T47D (cell line): Measurements from ENCODE around the gene PRCP.
A peak's percentile ranks its signal among the peaks of the same experiment; 100 is the strongest.
"Not testable (repeated sequence)": the region's sequence is repeated elsewhere in the genome, so short reads cannot be mapped to it uniquely, and the experiment has no call there.

ENCODE experiments used
- DNase-seq, 2 experiments: peaks; one replicate each; pipeline versions ENCODE4 v3.0.0 to v3.0.0-alpha.2; 2011 to 2012; ENCODE audit warnings: low read depth in 1 of 2, low spot score in 1 of 2
- JUND ChIP-seq: IDR thresholded peaks from 2 replicates; pipeline ENCODE4 v1.6.1; 2012; ENCODE audit warnings: low read depth
- in situ Hi-C: cut with HindIII; loops from 2 replicates; pipeline ENCODE4 v1.10.0; 2016; ENCODE audit warnings: low sequenced_read_pairs, low pct_unique_long_range_greater_than_20kb

The PRCP gene

DNA sequence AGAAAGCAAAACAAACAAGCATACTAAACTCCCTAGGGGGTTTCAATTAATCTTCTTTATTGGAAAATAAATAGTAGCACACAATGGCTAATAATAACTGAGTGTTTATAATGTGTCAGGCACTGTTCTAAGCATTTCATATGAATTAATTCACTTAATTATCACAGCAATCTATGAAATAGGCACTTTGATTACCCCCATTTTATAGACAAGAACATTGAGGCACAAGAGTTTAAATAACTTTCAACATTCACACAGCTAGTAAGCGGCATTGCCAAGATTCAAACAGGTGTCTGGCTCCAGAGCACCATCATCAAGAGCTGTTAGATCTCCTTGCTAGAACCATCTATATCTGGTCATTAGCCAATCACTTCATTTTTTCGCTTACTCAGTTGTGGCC lies 43.1 kb downstream of the PRCP start:
- in situ Hi-C loops, result no loop called here
- no peak for TF ChIP-seq JUND
- no peak for DNase-seq

DNA sequence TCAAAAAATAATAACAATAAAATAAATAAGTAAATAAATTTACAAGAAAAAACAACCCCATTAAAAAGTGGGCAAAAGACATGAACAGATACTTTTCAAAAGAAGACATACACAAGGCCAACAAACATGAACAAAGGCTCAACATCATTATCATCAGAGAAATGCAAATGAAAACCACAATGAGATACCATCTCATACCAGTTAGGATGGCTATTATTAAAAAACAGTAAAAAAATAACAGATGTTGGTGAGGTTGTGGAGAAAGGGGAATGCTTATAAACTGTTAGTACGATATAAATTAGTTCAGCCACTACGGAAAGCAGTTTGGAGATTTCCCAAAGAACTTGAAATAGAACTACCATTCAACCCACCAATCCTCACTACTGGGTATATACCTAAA lies 44.6 kb downstream of the PRCP start:
- in situ Hi-C loops, result no loop called here
- no peak for TF ChIP-seq JUND
- no peak for DNase-seq

- in situ Hi-C loops, DNase-seq: not testable (repeated sequence)
Observed at GRCh38 chr11:82854916-82855315, 45.3 kb downstream of the PRCP start.

DNA sequence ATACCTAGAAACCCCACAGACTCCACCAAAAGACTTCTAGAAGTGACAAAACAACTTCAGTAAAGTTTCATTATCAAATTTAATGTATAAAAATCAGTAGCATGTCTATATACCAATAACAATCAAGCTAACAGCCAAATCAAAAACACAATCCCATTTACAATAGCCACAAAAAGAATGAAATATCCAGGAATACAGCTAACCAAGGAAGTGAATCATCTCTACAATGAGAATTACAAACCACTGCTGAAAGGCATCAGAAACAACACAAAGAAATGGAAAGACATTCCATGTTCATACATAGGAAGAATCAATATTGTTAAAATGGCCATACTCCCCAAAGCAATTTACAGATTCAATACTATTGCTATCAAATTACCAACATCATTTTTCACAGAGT lies 46.0 kb downstream of the PRCP start:
- TF ChIP-seq JUND, result no peak
- no peak for DNase-seq
- in situ Hi-C loops, result no loop called here

DNA sequence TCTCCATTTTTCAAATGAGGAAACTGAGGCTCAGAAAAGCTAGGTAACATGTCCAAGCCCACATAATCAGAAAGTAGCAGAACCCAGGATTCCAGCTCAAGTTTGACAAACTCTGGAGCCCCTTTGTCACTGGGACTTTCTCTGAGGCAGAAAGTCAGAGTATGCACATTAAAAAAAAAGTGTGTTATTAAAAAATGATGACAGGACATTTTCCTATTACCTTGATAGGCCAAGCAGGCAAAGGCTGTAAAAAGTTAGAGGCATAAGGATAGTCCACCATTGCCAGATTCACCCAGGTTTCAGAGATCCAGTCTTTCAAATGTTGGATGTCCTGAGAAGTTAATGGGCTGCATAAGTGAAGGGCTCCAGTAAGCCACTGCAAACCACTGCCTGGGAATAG lies 51.4 kb downstream of the PRCP start:
- in situ Hi-C loops, result no loop called here
- DNase-seq, result no peak
- TF ChIP-seq JUND, result no peak

DNA sequence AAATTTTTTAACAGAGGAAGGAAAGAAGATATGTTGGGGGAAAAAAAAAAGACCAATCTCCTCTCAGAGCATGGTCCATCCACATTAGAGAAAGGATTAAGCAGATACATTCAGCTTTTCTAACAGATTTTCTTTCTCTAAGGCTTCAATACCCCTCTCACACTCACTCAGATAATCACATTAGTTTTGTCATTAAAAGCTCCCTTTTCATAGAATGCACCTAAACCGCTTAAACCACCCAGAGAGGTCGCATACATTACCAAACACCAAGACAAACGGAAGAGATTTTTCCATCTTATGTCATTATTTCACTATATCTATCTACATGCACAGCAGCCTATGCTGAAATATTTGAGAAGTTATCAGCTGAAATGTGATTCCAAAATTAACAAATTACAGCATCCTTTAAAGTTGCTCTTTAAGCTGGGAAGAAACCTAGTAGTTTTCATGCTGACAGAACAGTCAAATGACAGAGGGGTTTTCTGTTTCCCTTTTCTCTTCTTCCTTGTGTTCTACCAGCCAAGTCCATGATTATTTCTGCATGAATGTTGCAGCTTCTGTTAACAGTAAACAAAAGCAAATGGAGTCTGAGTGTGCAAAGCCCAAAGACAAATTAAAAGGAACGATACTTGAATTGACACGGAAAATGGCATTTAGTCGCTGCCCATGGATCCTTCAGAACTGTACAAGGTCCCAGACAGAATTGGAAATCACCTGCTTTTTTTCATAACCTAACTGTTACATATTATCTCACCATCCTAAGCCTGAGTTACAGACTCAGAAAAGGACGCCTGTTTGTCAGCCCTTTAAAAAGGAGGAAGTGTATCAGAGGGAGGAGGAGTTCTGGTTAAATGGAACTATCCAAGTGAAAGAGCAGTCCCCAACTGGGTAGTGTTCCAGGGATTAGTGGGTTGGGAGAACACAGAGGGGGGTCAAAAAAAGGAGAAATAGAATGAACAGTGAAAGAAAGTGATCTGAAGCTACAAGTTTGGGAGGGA lies 54.6 kb downstream of the PRCP start:
- no peak for TF ChIP-seq JUND
- in situ Hi-C loops, result no loop called here
- DNase-seq, result no peak

DNA sequence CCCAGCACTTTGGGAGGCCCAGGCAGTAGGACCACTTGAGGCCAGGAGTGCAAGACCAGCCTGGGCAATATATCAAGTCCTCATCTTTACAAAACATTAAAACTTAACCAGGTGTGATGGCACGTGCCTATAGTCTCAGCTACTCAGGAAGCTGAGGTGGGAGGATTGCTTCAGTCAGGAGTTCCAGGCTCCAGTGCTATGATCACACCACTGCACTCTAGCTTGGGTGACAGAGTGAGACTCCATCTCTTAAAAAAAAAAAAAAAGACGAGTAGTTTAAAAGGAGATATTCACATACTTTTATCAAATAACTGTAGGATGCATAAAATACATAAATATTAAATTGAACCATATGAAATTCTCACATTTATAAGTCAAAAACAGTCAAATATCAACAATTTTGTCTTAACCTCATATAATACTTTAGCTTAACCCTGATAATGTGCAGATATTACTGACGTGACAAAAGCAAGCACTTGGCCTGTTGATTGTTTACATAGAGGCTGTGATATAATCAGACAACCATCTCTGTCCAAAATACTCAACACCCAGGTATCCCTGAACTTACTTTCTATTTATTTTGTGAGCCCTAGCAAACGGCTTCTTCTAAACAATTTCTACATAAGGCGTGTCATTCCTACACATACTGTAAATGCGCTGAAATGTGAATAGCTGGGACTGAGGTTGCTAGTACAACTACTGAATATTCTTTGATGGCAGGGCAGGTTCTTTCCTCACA lies 57.0 kb downstream of the PRCP start:
- in situ Hi-C loops, result no loop called here
- no peak for TF ChIP-seq JUND
- peak in 1 of 2 experiments; percentile 17 for DNase-seq

DNA sequence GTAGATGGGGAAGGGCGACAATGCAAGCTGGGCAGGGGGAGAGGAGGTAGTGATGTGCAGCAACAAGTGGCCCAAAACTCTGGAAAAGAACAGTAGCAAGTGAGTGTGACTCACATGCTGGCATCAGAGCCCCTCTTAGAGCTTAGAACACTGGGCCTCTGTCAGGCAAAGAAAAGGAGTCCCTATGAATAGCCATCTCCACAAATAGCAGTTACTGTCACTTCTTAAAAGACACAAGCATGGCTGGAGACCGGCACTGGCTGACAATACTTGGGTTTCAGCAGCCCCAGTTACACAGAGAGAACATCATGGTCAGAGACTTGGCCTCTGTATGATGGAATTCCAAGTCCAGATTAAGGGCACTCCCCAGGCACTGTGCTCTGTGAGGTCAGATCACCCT lies 58.2 kb downstream of the PRCP start:
- in situ Hi-C loops, result no loop called here
- DNase-seq, result no peak
- no peak for TF ChIP-seq JUND

- in situ Hi-C loops, result no loop called here
- no peak for TF ChIP-seq JUND
Observed at GRCh38 chr11:82837650-82838049, 62.6 kb downstream of the PRCP start.

GRCh38 chr11:82832983-82833382 lies 67.2 kb downstream of the PRCP start:
- in situ Hi-C loops, result no loop called here
- no peak for DNase-seq
- TF ChIP-seq JUND, result no peak

More at GRCh38 chr11:82837650-82838049, 62.6 kb downstream of the PRCP start:
- no peak for DNase-seq

GRCh38 chr11:82831364-82831763 lies 68.9 kb downstream of the PRCP start:
- TF ChIP-seq JUND, result no peak
- in situ Hi-C loops, result no loop called here
- DNase-seq, result no peak

- in situ Hi-C loops, result no loop called here
- no peak for DNase-seq
- no peak for TF ChIP-seq JUND
Observed at GRCh38 chr11:82830746-82831145, 69.5 kb downstream of the PRCP start.

GRCh38 chr11:82829101-82829500 lies 71.1 kb downstream of the PRCP start:
- no peak for DNase-seq
- in situ Hi-C loops, result no loop called here
- no peak for TF ChIP-seq JUND
